ENCODE results near the gene ZFYVE1. TPM values are rescaled to one million over a fixed set of nuclear protein-coding genes. Genes with fewer than 3 reads are reported as not detected.

The ZFYVE1 gene
- total and polyA plus RNA-seq, 12 donors = 4.9 to 19.5 (median 13.8) TPM

DNA sequence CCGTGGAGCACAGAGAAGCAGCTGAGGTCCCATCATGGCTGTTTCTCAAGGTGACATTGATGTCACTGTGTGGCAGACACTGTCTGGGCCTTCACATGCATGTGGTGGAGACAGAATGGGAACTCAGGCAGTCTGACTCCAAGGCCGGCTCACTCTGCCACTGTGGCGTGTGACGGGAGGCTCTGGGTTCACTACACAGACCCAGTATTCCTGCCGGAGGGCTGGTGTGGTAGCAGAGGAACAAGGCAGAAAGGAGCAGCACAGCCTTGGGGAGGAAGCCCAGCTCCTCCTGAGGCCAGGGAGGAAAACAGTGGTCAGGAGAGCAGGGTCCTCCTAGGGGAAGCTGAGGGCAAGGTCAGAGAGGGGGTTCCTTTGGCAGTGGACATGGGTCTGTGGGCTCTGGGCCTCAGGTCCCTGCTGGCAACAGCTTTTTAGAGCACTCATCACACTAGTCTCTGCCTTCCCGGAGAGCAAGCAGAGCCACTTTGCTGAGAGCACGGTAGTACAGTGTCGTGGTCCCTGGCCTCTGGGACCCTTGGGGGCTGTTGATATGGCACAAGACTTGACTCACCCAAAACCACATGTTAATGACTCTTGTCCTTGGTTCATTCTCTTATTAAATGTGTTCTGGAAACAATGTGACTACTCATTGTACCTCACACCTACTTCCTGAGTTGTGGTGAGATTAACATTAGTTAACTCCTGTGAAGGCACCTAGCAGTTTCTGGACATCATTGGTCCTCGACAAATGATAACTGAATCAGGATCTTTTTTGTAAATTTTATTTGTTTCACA, 79.3 kb downstream of the ZFYVE1 start:
- TF ChIP-seq, protein P1, sequence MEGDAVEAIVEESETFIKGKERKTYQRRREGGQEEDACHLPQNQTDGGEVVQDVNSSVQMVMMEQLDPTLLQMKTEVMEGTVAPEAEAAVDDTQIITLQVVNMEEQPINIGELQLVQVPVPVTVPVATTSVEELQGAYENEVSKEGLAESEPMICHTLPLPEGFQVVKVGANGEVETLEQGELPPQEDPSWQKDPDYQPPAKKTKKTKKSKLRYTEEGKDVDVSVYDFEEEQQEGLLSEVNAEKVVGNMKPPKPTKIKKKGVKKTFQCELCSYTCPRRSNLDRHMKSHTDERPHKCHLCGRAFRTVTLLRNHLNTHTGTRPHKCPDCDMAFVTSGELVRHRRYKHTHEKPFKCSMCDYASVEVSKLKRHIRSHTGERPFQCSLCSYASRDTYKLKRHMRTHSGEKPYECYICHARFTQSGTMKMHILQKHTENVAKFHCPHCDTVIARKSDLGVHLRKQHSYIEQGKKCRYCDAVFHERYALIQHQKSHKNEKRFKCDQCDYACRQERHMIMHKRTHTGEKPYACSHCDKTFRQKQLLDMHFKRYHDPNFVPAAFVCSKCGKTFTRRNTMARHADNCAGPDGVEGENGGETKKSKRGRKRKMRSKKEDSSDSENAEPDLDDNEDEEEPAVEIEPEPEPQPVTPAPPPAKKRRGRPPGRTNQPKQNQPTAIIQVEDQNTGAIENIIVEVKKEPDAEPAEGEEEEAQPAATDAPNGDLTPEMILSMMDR (IDR thresholded peaks at IDR 0.05) = no peak
- H3K9me3 ChIP-seq = no peaks in the 10 kb centered on the region
- DNase-seq = no peak
- no peaks in the 10 kb centered on the region for H3K4me1 ChIP-seq
- 92 to 95% methylated on average over 9 of the region's 9 CpGs for WGBS, 2 donors
- no peak overlapping the region for H3K27ac ChIP-seq
- no peak overlapping the region for H3K4me3 ChIP-seq
- H3K36me3 ChIP-seq = peaks cover 0 to 75% (median 7%) of the 10 kb centered on the region in 9 donors
- intact Hi-C loops (cut with DNase I) = loop anchor here in 9 of 10 donors (2.0 to 10.0 kb wide), 4 partner anchors 430 to 435 kb away; no protein-coding TSS in a partner anchor
- ATAC-seq = no peak
- no peaks in the 10 kb centered on the region for H3K27me3 ChIP-seq

DNA sequence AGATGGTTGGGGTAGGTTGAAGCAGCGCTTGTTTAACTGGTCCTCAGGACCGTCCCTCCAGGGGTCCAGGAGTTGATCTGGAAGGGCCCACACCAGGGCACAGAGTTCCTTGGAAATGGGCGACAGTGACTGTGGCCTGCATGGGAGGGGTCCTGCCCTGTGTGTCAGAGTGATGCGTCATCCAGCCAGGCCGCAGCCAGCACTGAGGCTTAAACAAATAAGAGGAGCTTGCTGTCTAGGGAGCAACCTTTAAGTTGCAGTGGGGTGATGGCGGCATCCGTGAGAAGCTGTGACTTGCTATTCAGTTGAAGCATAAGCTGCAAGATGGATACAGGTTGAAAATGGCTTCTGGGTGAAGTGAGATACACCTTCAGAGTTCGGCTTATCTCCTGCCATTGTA, 80.4 kb downstream of the ZFYVE1 start:
- TF ChIP-seq, protein P1 (IDR thresholded peaks at IDR 0.05) = no peak
- H3K4me3 ChIP-seq = no peak overlapping the region
- H3K27ac ChIP-seq = no peak overlapping the region
- H3K9me3 ChIP-seq = no peaks in the 10 kb centered on the region
- 94 to 97% methylated on average over 8 of the region's 8 CpGs for WGBS, 2 donors
- no peaks in the 10 kb centered on the region for H3K4me1 ChIP-seq
- intact Hi-C loops (cut with DNase I) = loop anchor here in 8 of 10 donors (2.0 to 10.0 kb wide), 4 partner anchors 429 to 434 kb away; no protein-coding TSS in a partner anchor
- H3K36me3 ChIP-seq = peaks cover 0 to 76% (median 16%) of the 10 kb centered on the region in 9 donors
- ATAC-seq (no peak), DNase-seq (no peak)
- H3K27me3 ChIP-seq = no peaks in the 10 kb centered on the region

DNA sequence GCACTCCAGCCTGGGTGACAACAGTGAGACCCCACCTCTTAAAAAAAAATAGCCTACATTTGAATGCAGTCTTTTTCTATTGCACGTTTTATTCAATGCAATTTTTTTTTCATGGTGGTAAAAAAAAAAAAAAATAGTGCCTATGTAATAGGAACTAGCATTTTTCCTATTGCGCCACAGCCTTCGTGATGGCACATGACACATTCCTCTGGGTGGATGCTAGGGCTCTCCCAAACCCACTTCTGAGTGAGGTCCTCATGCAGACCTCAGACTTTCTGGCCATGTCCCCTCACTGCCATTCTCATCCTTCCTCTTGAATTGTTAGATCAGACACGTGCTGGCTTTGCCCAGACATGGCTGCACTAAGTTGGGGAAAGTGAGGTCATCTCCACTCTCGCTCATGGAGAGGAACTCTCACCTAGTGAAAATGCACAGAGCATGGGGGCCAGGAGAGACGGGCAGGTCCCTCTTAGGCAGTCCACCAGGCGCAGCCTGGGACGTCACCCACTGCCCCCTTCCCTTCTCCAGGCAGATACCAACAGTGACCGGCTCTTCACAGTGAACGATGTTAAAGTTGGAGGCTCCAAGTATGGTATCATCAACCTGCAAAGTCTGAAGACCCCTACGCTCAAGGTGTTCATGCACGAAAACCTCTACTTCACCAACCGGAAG, 81.4 kb downstream of the ZFYVE1 start:
- 95 to 97% methylated on average over 13 of the region's 13 CpGs for WGBS, 2 donors
- Histone ChIP-seq H3K27ac (no peak overlapping the region), H3K36me3 (peaks cover 0 to 77% (median 16%) of the 10 kb centered on the region in 9 donors), H3K9me3 (no peaks in the 10 kb centered on the region), H3K27me3 (no peaks in the 10 kb centered on the region), H3K4me1 (no peaks in the 10 kb centered on the region), H3K4me3 (no peak overlapping the region)
- ATAC-seq = no peak
- DNase-seq = no peak
- intact Hi-C loops (cut with DNase I) = loop anchor here in 8 of 10 donors (2.0 to 10.0 kb wide), 4 partner anchors 428 to 433 kb away; no protein-coding TSS in a partner anchor
- TF ChIP-seq, protein P1 (IDR thresholded peaks at IDR 0.05) = no peak

DNA sequence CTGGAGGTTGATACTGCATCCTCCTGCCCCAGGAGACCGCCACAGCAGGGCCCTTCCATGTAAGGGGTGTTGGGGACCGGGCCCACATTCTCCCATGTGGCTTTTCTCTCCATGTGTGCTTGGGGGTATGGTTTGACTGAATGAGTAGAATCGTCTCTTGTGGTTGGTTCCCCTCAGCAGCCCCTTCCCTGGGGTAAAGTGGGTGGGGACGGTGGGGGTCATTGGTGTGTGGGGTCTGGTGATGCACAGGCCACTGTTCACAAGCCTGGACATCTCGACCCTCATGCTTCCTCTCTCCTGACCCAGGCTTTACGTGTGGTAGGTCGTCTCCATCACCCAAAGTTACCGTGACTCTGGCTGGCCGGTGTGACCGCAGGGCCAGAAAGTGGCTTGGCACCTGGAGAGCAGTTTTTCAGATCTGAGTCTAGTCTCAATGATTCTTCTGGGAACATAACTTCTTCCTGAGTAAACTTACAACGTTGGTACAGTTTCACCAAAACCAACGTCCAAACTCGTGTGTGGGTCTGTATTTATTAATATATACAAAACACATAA, 83.0 kb downstream of the ZFYVE1 start:
- DNase-seq = no peak
- WGBS, 2 donors = 94 to 95% methylated on average over 13 of the region's 13 CpGs
- TF ChIP-seq, protein P1 (IDR thresholded peaks at IDR 0.05) = no peak
- H3K9me3 ChIP-seq = no peaks in the 10 kb centered on the region
- intact Hi-C loops (cut with DNase I) = loop anchor here in 1 of 10 donors (10.0 kb wide), 1 partner anchor 429 kb away; no protein-coding TSS in a partner anchor
- H3K4me1 ChIP-seq = no peaks in the 10 kb centered on the region
- H3K27ac ChIP-seq = no peak overlapping the region
- ATAC-seq = no peak
- no peak overlapping the region for H3K4me3 ChIP-seq
- H3K27me3 ChIP-seq = no peaks in the 10 kb centered on the region
- H3K36me3 ChIP-seq = peaks cover 0 to 86% (median 16%) of the 10 kb centered on the region in 9 donors
